GM18873 (cell line): Measurements from ENCODE around the gene RNF8.
"Not testable (repeated sequence)": the region's sequence is repeated elsewhere in the genome, so short reads cannot be mapped to it uniquely, and the experiment has no call there.

Experiments
- ATAC-seq: cut with Tn5 transposase; IDR thresholded peaks from one replicate; pipeline ENCODE4 v1.9.1; 2021; ENCODE audit warnings: mild to moderate bottlenecking, moderate library complexity, moderate number of reproducible peaks; ENCODE audit not compliant: unreplicated experiment, low FRiP score

RNF8 gene

GRCh38 chr6:37435816-37436215 is 82.0 kb downstream of the RNF8 start:
- no peak for ATAC-seq

- no peak for ATAC-seq
Measured at GRCh38 chr6:37438930-37439329, 85.1 kb downstream of the RNF8 start.

GRCh38 chr6:37441651-37442050 is 87.9 kb downstream of the RNF8 start:
- ATAC-seq: no peak

- no peak for ATAC-seq
Measured at GRCh38 chr6:37442416-37443215, 88.8 kb downstream of the RNF8 start.

- not testable (repeated sequence) for ATAC-seq
Measured at GRCh38 chr6:37443216-37443542, 89.4 kb downstream of the RNF8 start.
